ENCODE measurements around the gene ARL17B.
"Not testable (repeated sequence)": the region's sequence is repeated elsewhere in the genome, so short reads cannot be mapped to it uniquely, and the experiment has no call there.

Gene ARL17B

GRCh38 chr17:46244949-46245768 lies 116.4 kb downstream of the ARL17B start:
- not testable (repeated sequence) for DNase-seq

- DNase-seq = not testable (repeated sequence)
These were observed 117.1 kb downstream of the ARL17B start for GRCh38 chr17:46244339-46244913.

- DNase-seq = not testable (repeated sequence)
These were observed 117.6 kb downstream of the ARL17B start for GRCh38 chr17:46243928-46244327.

- DNase-seq = not testable (repeated sequence)
These were observed 118.1 kb downstream of the ARL17B start for GRCh38 chr17:46243505-46243904.

GRCh38 chr17:46231359-46231758 lies 130.2 kb downstream of the ARL17B start:
- DNase-seq = not testable (repeated sequence)

- DNase-seq = peak; percentile 47
These were observed 136.2 kb downstream of the ARL17B start for GRCh38 chr17:46225274-46225794.

- DNase-seq = not testable (repeated sequence)
These were observed 136.7 kb downstream of the ARL17B start for GRCh38 chr17:46224864-46225263.
